Measurements from ENCODE around the gene ARHGEF7.

Gene ARHGEF7

DNA sequence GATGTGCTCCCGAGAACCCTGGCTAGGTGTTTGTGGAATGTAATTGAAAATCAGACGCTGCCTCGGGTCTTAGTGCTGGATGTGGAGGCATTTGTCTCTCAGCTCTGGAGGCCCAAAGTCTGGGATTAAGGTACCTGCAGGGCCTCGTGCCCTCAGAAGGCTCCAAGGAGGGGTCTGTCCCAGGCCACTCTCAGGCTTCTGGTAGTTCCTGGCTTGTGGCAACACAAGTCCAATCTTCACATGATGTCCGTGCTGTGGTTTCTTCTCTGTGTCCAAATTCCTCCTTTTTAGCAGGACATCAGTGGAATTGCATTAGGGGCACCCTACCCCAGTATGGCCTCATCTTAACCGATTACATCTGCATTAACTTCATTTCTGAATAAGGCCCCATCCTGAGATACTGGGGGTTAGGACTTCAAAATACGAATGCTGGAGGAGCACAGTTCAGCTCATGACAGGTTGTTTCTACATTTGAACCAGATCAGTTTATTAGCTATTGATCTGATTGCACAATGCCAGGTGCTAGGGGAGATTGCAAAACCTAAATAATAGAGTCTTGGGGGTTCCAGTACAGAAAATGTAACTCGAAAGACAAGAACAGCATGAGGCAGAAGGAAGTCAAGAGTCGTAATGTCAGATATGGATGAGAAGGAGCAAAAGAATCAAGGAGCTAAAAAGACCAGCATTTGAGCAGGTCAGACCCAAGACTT lies 3.9 kb downstream of the ARHGEF7 start:
- Mint-ChIP-seq H3K27ac (no peak overlapping the region), H3K9me3 (no peaks in the 10 kb centered on the region), H3K27me3 (ENCODE audit: low read depth) (peaks cover 48% of the 10 kb centered on the region), H3K4me1 (ENCODE audit: low read depth) (peaks cover 12% of the 10 kb centered on the region), H3K36me3 (ENCODE audit: low read depth) (peaks cover 4% of the 10 kb centered on the region), H3K4me3 (no peak overlapping the region)

DNA sequence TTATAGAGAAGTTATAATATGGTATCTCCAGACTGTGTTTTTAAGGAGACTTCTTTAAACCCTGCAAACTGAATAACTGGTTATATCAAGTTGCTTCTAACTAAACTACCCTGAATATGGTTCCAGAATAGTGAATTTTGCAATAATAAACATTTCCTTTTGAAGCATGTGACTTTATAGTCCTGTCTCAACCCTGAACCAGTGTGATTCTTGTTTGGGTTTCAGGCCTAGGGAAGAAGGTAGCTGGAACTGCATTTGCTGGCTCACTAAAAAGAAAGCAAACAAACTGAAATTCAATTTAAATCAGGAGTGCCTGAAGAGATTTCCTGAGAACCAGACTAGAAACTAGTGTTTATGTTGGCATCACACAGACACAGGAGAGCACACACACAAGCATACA lies 4.9 kb downstream of the ARHGEF7 start:
- H3K27me3 Mint-ChIP-seq (ENCODE audit: low read depth), result peaks cover 41% of the 10 kb centered on the region
- H3K36me3 Mint-ChIP-seq (ENCODE audit: low read depth), result peaks cover 1% of the 10 kb centered on the region
- no peaks in the 10 kb centered on the region for H3K9me3 Mint-ChIP-seq
- H3K4me1 Mint-ChIP-seq (ENCODE audit: low read depth), result peaks cover 6% of the 10 kb centered on the region
- no peak overlapping the region for H3K4me3 Mint-ChIP-seq
- no peak overlapping the region for H3K27ac Mint-ChIP-seq

DNA sequence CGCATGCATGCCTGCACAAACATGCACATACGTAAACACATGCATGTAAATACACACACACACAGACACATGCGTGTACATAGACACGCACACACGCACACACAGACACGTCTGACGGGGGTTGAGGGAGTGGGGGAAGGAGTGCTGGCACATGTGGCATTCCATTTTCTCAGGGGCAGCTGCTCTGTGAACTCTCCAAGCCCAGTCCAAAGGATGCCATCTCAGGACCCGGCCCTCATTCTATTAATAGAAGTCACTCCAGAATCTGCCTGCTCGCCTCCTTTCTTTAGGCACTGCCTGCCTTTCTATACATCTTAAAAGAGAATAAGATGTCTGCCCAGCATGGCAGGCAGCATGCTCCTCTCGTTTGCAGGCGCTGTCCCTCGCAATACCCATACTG lies 5.3 kb downstream of the ARHGEF7 start:
- Mint-ChIP-seq H3K4me1 (ENCODE audit: low read depth) (peaks cover 6% of the 10 kb centered on the region), H3K27ac (no peak overlapping the region), H3K9me3 (no peaks in the 10 kb centered on the region), H3K36me3 (ENCODE audit: low read depth) (peaks cover 1% of the 10 kb centered on the region), H3K4me3 (no peak overlapping the region), H3K27me3 (ENCODE audit: low read depth) (peaks cover 46% of the 10 kb centered on the region)

- Mint-ChIP-seq H3K4me1 (ENCODE audit: low read depth) (peaks cover 5% of the 10 kb centered on the region), H3K4me3 (no peak overlapping the region), H3K9me3 (no peaks in the 10 kb centered on the region), H3K27ac (no peak overlapping the region), H3K27me3 (ENCODE audit: low read depth) (peaks cover 46% of the 10 kb centered on the region), H3K36me3 (ENCODE audit: low read depth) (peaks cover 1% of the 10 kb centered on the region)
These were observed 5.8 kb downstream of the ARHGEF7 start for GRCh38 chr13:111120913-111121312.

DNA sequence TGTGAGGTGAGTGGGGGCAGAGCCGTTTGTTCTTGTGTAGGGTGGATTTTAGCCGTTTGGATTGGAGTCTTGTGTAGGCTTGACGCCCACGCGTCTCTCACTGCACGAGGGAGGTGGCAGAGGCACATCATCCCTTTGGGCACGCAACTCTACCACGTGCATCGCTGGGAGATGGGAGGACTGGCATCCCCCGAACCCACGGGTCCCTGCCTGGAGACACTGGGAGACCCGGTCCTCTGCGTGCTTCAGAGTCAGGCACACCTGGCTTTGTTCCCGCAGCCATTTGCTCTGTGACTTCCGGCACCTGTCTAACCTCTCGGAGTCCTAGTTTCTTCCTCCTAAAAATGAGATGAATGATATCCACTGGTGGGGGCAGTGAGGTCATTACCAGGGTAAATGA lies 6.4 kb downstream of the ARHGEF7 start:
- Mint-ChIP-seq H3K4me3 (no peak overlapping the region), H3K27me3 (ENCODE audit: low read depth) (peaks cover 40% of the 10 kb centered on the region), H3K27ac (no peak overlapping the region), H3K4me1 (ENCODE audit: low read depth) (peaks cover 2% of the 10 kb centered on the region), H3K9me3 (no peaks in the 10 kb centered on the region), H3K36me3 (ENCODE audit: low read depth) (peaks cover 1% of the 10 kb centered on the region)

GRCh38 chr13:111122056-111122455 lies 6.9 kb downstream of the ARHGEF7 start:
- peaks cover 2% of the 10 kb centered on the region for H3K4me1 Mint-ChIP-seq (ENCODE audit: low read depth)
- no peak overlapping the region for H3K4me3 Mint-ChIP-seq
- H3K9me3 Mint-ChIP-seq, result no peaks in the 10 kb centered on the region
- peaks cover 40% of the 10 kb centered on the region for H3K27me3 Mint-ChIP-seq (ENCODE audit: low read depth)
- no peak overlapping the region for H3K27ac Mint-ChIP-seq
- H3K36me3 Mint-ChIP-seq (ENCODE audit: low read depth), result peaks cover 1% of the 10 kb centered on the region

- Mint-ChIP-seq H3K4me3 (no peak overlapping the region), H3K27ac (no peak overlapping the region), H3K9me3 (no peaks in the 10 kb centered on the region), H3K36me3 (ENCODE audit: low read depth) (no peaks in the 10 kb centered on the region), H3K27me3 (ENCODE audit: low read depth) (peaks cover 35% of the 10 kb centered on the region), H3K4me1 (ENCODE audit: low read depth) (peaks cover 2% of the 10 kb centered on the region)
These were observed 7.5 kb downstream of the ARHGEF7 start for GRCh38 chr13:111122631-111123030.

GRCh38 chr13:111123221-111123620 lies 8.1 kb downstream of the ARHGEF7 start:
- Mint-ChIP-seq H3K9me3 (no peaks in the 10 kb centered on the region), H3K27ac (no peak overlapping the region), H3K4me3 (no peak overlapping the region), H3K4me1 (ENCODE audit: low read depth) (peaks cover 2% of the 10 kb centered on the region), H3K27me3 (ENCODE audit: low read depth) (peaks cover 35% of the 10 kb centered on the region), H3K36me3 (ENCODE audit: low read depth) (no peaks in the 10 kb centered on the region)

DNA sequence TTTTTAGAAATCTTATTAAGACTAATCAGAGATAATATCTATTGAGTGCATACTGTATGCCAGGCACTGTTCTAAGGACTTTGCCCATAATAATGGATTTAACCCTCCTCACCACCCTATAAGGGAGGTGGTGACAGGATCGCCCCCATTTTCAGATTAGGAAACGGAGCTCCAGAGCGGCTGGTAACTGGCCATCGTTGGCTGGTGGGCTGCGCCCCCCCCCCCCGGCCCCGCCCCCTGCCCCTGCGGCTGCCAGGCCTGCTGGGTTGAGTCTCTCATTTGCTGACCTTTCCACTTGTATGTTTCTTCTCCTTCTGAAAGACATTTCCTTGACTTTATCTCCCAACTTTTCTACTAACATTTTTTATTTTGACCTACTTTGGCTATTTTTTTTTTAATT lies 8.5 kb downstream of the ARHGEF7 start:
- H3K36me3 Mint-ChIP-seq (ENCODE audit: low read depth), result no peaks in the 10 kb centered on the region
- peaks cover 2% of the 10 kb centered on the region for H3K4me1 Mint-ChIP-seq (ENCODE audit: low read depth)
- no peak overlapping the region for H3K27ac Mint-ChIP-seq
- no peak overlapping the region for H3K4me3 Mint-ChIP-seq
- no peaks in the 10 kb centered on the region for H3K9me3 Mint-ChIP-seq
- H3K27me3 Mint-ChIP-seq (ENCODE audit: low read depth), result peaks cover 35% of the 10 kb centered on the region

DNA sequence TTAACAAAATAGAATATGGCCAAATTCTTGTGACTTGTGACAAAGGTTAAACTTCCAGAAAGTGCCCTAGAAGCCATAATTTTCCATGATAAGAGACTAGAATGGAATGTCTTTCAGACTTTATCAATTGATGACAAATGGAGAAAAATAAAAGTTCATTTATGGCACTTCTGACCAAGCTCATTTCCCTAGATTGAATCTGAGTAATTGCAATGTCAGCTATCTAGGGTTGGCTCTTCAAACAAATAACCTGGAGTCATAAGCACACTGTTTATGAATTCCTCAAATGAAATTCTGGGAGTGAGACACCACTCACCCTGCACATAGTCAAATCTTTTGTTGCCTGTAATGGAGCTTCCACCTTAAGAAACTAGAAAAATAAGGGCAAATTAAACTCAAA lies 11.4 kb downstream of the ARHGEF7 start:
- no peak overlapping the region for H3K27ac Mint-ChIP-seq
- no peaks in the 10 kb centered on the region for H3K36me3 Mint-ChIP-seq (ENCODE audit: low read depth)
- peaks cover 34% of the 10 kb centered on the region for H3K27me3 Mint-ChIP-seq (ENCODE audit: low read depth)

GRCh38 chr13:111129465-111130115 lies 14.5 kb downstream of the ARHGEF7 start:
- no peaks in the 10 kb centered on the region for H3K9me3 Mint-ChIP-seq
- H3K27ac Mint-ChIP-seq, result no peak overlapping the region
- no peak overlapping the region for H3K4me3 Mint-ChIP-seq
- H3K36me3 Mint-ChIP-seq (ENCODE audit: low read depth), result no peaks in the 10 kb centered on the region
- peaks cover 43% of the 10 kb centered on the region for H3K27me3 Mint-ChIP-seq (ENCODE audit: low read depth)
- no peaks in the 10 kb centered on the region for H3K4me1 Mint-ChIP-seq (ENCODE audit: low read depth)

More for the DNA sequence above, 11.4 kb downstream of the ARHGEF7 start:
- Mint-ChIP-seq H3K9me3 (no peaks in the 10 kb centered on the region), H3K4me3 (no peak overlapping the region), H3K4me1 (ENCODE audit: low read depth) (no peaks in the 10 kb centered on the region)

- H3K4me1 Mint-ChIP-seq (ENCODE audit: low read depth), result no peaks in the 10 kb centered on the region
- no peak overlapping the region for H3K27ac Mint-ChIP-seq
- no peaks in the 10 kb centered on the region for H3K9me3 Mint-ChIP-seq
- no peaks in the 10 kb centered on the region for H3K36me3 Mint-ChIP-seq (ENCODE audit: low read depth)
- no peak overlapping the region for H3K4me3 Mint-ChIP-seq
- peaks cover 41% of the 10 kb centered on the region for H3K27me3 Mint-ChIP-seq (ENCODE audit: low read depth)
These were observed 15.0 kb downstream of the ARHGEF7 start for GRCh38 chr13:111130116-111130508.

DNA sequence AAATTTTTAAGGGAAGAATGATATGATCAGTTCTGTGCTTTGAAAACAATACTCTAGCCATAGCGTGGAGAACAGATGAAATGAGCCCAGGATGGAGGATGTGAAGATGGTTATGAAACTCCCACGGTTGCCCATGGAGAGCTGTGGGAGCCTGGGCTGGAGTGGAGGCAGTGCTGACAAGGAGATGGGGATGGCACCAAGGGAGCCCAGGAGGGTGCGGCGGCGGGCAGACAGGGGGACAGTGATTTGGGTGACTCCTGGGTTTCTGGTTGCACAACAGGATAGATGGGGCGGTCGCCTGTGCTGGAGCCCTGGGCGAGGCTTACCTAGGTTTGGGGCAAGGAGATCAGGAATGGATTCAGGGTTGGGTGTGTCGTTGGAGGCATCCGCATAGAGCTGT lies 15.9 kb downstream of the ARHGEF7 start:
- H3K27ac Mint-ChIP-seq, result no peak overlapping the region
- H3K4me3 Mint-ChIP-seq, result no peak overlapping the region

GRCh38 chr13:111131611-111132010 lies 16.5 kb downstream of the ARHGEF7 start:
- Mint-ChIP-seq H3K27ac (no peak overlapping the region), H3K4me3 (no peak overlapping the region), H3K27me3 (ENCODE audit: low read depth) (peaks cover 46% of the 10 kb centered on the region), H3K9me3 (no peaks in the 10 kb centered on the region), H3K4me1 (ENCODE audit: low read depth) (no peaks in the 10 kb centered on the region), H3K36me3 (ENCODE audit: low read depth) (no peaks in the 10 kb centered on the region)

More for the DNA sequence above, 15.9 kb downstream of the ARHGEF7 start:
- H3K36me3 Mint-ChIP-seq (ENCODE audit: low read depth), result no peaks in the 10 kb centered on the region
- H3K9me3 Mint-ChIP-seq, result no peaks in the 10 kb centered on the region
- no peaks in the 10 kb centered on the region for H3K4me1 Mint-ChIP-seq (ENCODE audit: low read depth)
- peaks cover 42% of the 10 kb centered on the region for H3K27me3 Mint-ChIP-seq (ENCODE audit: low read depth)

GRCh38 chr13:111132948-111133347 lies 17.8 kb downstream of the ARHGEF7 start:
- Mint-ChIP-seq H3K36me3 (ENCODE audit: low read depth) (no peaks in the 10 kb centered on the region), H3K4me1 (ENCODE audit: low read depth) (no peaks in the 10 kb centered on the region), H3K9me3 (no peaks in the 10 kb centered on the region), H3K27me3 (ENCODE audit: low read depth) (peaks cover 49% of the 10 kb centered on the region), H3K4me3 (no peak overlapping the region), H3K27ac (no peak overlapping the region)
